Mucosa of rectum (tissue), 2 donors: ENCODE data around the gene NELFA.

Source experiments
- H3K27ac ChIP-seq, 2 donors: one replicate each; pipeline ENCODE4 v1.7.0; 2013; ENCODE audit warnings: inconsistent platforms in 2 of 2, low read depth in 2 of 2, low read length in 2 of 2
- H3K27me3 ChIP-seq, 2 donors: one replicate each; pipeline ENCODE4 v1.7.0; 2013; ENCODE audit warnings: low read length in 2 of 2; ENCODE audit not compliant: control insufficient read depth in 2 of 2, insufficient read depth in 2 of 2
- H3K36me3 ChIP-seq, 2 donors: one replicate each; pipeline ENCODE4 v1.7.0; 2013; ENCODE audit warnings: low read length in 2 of 2; ENCODE audit not compliant: control insufficient read depth in 2 of 2, insufficient read depth in 2 of 2
- H3K4me1 ChIP-seq, 2 donors: one replicate each; pipeline ENCODE4 v1.7.0; 2013; ENCODE audit warnings: low read length in 2 of 2, mild to moderate bottlenecking in 1 of 2; ENCODE audit not compliant: control insufficient read depth in 2 of 2, insufficient read depth in 2 of 2
- H3K4me3 ChIP-seq, 2 donors: one replicate each; pipeline ENCODE4 v1.7.0; 2013; ENCODE audit warnings: low read length in 2 of 2
- H3K9ac ChIP-seq, 2 donors: one replicate each; pipeline ENCODE4 v1.7.0; 2013; ENCODE audit warnings: low read length in 2 of 2, low read depth in 1 of 2, mild to moderate bottlenecking in 1 of 2
- H3K9me3 ChIP-seq, 2 donors: one replicate each; pipeline ENCODE4 v1.7.0; 2013; ENCODE audit warnings: low read length in 2 of 2; ENCODE audit not compliant: control insufficient read depth in 2 of 2
- donor health status: healthy.
- donor health status: Normal muscosa, but diverticular disease.

NELFA gene

DNA sequence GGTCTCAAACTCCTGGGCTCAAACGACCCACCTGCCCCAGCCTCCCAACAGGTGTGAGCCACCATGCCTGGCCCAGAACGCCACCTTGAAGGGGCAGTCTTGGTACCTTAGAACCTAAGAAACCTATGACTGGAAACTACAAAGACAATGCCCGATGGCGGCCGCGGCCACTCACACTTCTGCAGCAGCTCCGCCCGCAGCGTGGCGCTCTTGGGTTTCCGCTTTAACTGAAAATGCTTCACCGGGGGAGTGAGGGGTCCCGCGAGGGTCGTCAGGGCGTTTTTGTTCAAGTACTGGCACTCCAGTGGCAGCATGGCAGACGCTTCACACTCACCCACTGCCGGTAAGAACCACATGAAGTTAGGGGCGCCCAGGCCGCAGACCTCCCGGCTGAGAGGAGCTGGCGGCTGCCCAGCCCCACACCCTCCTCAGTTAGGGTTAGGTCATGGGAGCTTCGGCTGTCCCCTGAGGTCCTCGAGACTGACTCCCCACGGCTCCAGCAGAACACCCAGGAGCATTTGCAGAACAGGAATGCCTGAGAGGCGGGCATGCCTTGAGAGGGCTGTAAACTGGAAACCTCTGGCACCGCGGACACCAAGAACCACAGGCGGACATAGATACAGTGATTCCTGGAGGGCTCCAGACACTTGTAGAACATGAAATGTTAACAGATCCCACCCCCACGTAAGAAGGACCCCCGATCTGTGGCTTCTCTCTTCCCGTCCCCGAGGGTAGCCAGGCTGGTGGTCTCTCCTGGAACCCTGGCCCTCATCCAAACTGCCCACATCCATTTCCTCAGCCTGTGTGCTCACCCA is 19.0 kb downstream of the NELFA start:
- H3K4me1 ChIP-seq = no peaks in the 10 kb centered on the region
- H3K4me3 ChIP-seq = no peak overlapping the region
- H3K9ac ChIP-seq = no peak overlapping the region
- no peaks in the 10 kb centered on the region for H3K27me3 ChIP-seq
- no peak overlapping the region for H3K27ac ChIP-seq
- H3K36me3 ChIP-seq = peaks cover 42 to 58% of the 10 kb centered on the region in 2 donors
- no peaks in the 10 kb centered on the region for H3K9me3 ChIP-seq

DNA sequence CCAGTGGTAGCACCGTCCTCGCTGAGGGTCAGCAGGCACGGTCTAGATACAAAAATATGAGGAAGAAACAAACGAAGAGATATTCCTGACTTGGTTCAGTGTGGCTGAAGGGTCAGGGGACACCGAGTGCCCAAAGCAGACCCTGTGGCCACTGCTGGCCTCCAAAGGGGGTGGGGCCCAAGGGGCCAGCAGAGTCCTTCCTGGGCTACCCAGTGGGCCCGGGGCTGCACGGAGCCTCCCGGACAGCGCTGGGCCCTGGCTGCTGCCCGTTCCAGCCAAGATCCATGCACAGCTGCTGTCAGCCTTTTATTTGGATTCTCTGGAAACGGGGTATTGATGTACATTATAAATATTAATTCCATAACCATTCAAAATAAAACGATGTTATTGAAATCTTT is 20.4 kb downstream of the NELFA start:
- no peak overlapping the region for H3K4me3 ChIP-seq
- H3K9ac ChIP-seq = no peak overlapping the region
- H3K9me3 ChIP-seq = no peaks in the 10 kb centered on the region
- H3K27ac ChIP-seq = no peak overlapping the region
- H3K27me3 ChIP-seq = no peaks in the 10 kb centered on the region
- peaks cover 56 to 71% of the 10 kb centered on the region in 2 donors for H3K36me3 ChIP-seq
- no peaks in the 10 kb centered on the region for H3K4me1 ChIP-seq

- Histone ChIP-seq H3K4me3 (no peak overlapping the region), H3K27me3 (no peaks in the 10 kb centered on the region), H3K9me3 (no peaks in the 10 kb centered on the region)
Measured at GRCh38 chr4:1987721-1988326, 20.9 kb downstream of the NELFA start.

DNA sequence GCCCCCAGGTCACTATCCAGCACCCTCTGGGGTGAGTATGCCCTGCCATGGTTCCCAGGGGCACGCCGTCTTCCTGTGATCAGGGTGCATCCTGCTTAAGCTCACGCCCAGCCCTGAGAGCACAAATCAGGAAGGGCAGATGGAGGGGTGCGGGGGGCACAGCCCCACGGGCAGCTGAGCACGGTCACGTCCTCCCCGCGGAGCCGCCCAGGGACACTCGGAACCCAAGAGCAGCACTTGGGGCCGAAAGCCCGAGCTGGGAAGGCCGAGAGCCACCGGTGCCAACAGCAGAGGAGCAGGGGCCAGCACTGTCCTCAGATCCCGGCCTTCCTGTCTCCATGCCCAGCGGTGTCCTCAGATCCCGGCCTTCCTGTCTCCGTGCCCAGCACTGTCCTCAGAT is 21.5 kb downstream of the NELFA start:
- Histone ChIP-seq H3K27me3 (no peaks in the 10 kb centered on the region), H3K9me3 (no peaks in the 10 kb centered on the region), H3K4me1 (peaks cover 0 to 2% of the 10 kb centered on the region in 2 donors), H3K36me3 (peaks cover 59 to 79% of the 10 kb centered on the region in 2 donors), H3K9ac (no peak overlapping the region), H3K4me3 (no peak overlapping the region), H3K27ac (no peak overlapping the region)

More at GRCh38 chr4:1987721-1988326, 20.9 kb downstream of the NELFA start:
- Histone ChIP-seq H3K27ac (no peak overlapping the region), H3K36me3 (peaks cover 59 to 74% of the 10 kb centered on the region in 2 donors), H3K9ac (no peak overlapping the region), H3K4me1 (no peaks in the 10 kb centered on the region)

DNA sequence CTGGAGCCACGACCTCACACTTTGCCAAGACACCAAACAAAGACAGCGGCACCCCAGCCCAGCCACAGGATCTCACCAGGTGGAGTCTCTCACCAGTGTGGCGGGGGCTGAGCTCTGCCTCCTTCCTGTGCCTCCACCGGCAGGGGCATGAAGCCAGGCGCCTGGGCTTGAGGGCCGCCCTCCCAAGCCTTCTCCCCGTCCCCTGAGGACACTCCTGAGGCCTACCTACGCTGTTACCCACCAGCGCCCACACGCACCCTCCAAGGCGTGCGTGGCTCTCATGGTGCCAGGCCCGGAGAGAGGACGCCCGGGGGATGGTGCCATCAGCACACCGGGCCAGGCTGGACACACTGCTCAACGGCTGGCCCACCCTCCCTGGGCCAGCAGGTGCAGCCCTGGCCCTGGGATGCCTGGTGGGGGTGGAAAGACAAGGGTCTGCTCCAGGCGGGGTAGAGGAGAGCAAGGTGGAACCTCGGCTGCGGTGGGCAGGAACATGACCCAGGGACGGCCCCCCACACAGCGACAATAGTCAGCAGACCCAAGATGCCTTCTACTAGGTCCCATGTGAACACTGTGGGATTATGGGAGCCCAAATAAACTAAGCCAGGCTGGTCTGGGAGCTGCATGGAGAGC is 22.1 kb downstream of the NELFA start:
- H3K4me1 ChIP-seq = peaks cover 2 to 3% of the 10 kb centered on the region in 2 donors
- H3K4me3 ChIP-seq = no peak overlapping the region
- H3K27me3 ChIP-seq = no peaks in the 10 kb centered on the region
- no peaks in the 10 kb centered on the region for H3K9me3 ChIP-seq
- no peak overlapping the region for H3K27ac ChIP-seq
- no peak overlapping the region for H3K9ac ChIP-seq
- H3K36me3 ChIP-seq = peaks cover 61 to 83% of the 10 kb centered on the region in 2 donors

- H3K27ac ChIP-seq = no peak overlapping the region
- no peaks in the 10 kb centered on the region for H3K27me3 ChIP-seq
- H3K4me3 ChIP-seq = no peak overlapping the region
- H3K36me3 ChIP-seq = peaks cover 64 to 84% of the 10 kb centered on the region in 2 donors
- H3K9me3 ChIP-seq = no peaks in the 10 kb centered on the region
- H3K4me1 ChIP-seq = peaks cover 6% of the 10 kb centered on the region in 2 donors
- H3K9ac ChIP-seq = no peak overlapping the region
Measured at GRCh38 chr4:1985780-1986577, 22.8 kb downstream of the NELFA start.

DNA sequence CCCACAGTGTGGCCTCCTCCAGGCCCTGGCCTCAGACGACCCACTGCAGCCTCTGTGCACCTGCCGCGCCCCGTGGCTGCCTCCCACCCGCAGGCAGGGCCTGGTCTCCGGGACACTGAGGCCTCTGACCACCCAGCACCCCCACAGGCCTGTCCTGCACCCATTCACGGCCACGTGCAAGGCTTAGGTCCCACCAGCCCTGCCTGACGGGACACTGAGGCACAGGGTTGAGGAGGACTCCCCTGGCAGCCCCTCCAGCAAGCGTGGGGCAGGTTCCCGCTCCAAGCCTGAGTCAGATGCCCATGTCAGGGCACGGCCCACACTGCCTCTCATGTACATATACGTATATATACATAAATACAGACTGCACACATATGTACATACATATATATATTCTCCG is 23.5 kb downstream of the NELFA start:
- Histone ChIP-seq H3K4me1 (peaks cover 6% of the 10 kb centered on the region in 2 donors), H3K27ac (no peak overlapping the region), H3K4me3 (no peak overlapping the region), H3K9ac (no peak overlapping the region), H3K36me3 (peaks cover 65 to 78% of the 10 kb centered on the region in 2 donors), H3K27me3 (no peaks in the 10 kb centered on the region), H3K9me3 (no peaks in the 10 kb centered on the region)

- Histone ChIP-seq H3K4me3 (no peak overlapping the region), H3K27me3 (no peaks in the 10 kb centered on the region), H3K4me1 (peaks cover 6% of the 10 kb centered on the region in 2 donors), H3K36me3 (peaks cover 63 to 80% of the 10 kb centered on the region in 2 donors), H3K9ac (no peak overlapping the region), H3K27ac (no peak overlapping the region), H3K9me3 (no peaks in the 10 kb centered on the region)
Measured at GRCh38 chr4:1984406-1985191, 24.2 kb downstream of the NELFA start.

DNA sequence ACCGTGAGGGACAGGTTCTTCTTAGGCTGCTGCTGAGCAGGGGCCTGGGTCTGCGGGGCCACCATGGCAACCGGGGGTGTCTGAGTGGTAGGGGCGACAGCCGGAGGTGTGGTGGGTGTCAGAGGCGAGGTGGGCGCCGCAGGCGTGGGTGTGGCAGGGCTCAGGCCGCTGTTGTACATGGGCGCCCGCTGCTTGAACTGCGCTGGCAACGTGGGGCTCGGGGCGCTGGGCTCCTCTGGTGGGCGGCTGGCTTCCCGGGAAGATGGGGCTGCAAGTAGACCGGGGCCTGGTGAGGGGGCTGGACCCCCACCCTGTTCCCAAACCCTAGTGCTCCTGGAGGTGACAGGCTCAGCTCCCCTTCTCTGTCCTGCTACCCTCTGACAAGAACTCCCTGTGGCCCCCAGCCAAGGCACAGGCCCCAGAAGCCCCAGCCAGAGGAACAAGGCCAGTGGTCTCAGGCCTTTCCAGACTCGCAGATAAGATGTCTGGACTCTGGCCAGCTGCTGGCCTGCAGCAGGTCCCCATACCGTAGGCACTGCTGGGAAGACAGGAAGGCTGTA is 24.8 kb downstream of the NELFA start:
- Histone ChIP-seq H3K4me3 (no peak overlapping the region), H3K27me3 (no peaks in the 10 kb centered on the region), H3K4me1 (peaks cover 6% of the 10 kb centered on the region in 2 donors), H3K9me3 (no peaks in the 10 kb centered on the region), H3K27ac (no peak overlapping the region), H3K36me3 (peaks cover 58 to 78% of the 10 kb centered on the region in 2 donors), H3K9ac (no peak overlapping the region)
